Prostate gland (tissue), 2 donors: ENCODE measurements around the gene FAM20A.

ENCODE experiments used
- POLR2AphosphoS5 ChIP-seq: sonication (generic); formaldehyde crosslinking; IDR thresholded peaks from one replicate; pipeline ENCODE4 v1.6.1; 2017; ENCODE audit warnings: antibody characterized with exemption
- TF ChIP-seq, protein P1 (sequence below), 4 experiments: fragments of 200-600 bp in 2 of 4; fragments of 450-650 bp in 2 of 4; sonication (generic) in 2 of 4; IDR thresholded peaks; 1 replicate in 3 of 4; 2 replicates in 1 of 4; pipeline ENCODE4 v1.5.1; 2016 to 2019; ENCODE audit warnings: antibody characterized with exemption in 4 of 4, mild to moderate bottlenecking in 2 of 4, moderate library complexity in 2 of 4

- no peak for TF ChIP-seq POLR2AphosphoS5
- TF ChIP-seq, protein P1, sequence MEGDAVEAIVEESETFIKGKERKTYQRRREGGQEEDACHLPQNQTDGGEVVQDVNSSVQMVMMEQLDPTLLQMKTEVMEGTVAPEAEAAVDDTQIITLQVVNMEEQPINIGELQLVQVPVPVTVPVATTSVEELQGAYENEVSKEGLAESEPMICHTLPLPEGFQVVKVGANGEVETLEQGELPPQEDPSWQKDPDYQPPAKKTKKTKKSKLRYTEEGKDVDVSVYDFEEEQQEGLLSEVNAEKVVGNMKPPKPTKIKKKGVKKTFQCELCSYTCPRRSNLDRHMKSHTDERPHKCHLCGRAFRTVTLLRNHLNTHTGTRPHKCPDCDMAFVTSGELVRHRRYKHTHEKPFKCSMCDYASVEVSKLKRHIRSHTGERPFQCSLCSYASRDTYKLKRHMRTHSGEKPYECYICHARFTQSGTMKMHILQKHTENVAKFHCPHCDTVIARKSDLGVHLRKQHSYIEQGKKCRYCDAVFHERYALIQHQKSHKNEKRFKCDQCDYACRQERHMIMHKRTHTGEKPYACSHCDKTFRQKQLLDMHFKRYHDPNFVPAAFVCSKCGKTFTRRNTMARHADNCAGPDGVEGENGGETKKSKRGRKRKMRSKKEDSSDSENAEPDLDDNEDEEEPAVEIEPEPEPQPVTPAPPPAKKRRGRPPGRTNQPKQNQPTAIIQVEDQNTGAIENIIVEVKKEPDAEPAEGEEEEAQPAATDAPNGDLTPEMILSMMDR (IDR thresholded peaks at IDR 0.05) = no peak
Observed at GRCh38 chr17:68495081-68495480, 106.1 kb downstream of the FAM20A start.
